ENCODE measurements around the gene LCP2. TPM values are rescaled to one million over a fixed set of nuclear protein-coding genes. Genes with fewer than 3 reads are reported as not detected.

Gene LCP2
- total and polyA plus RNA-seq, 2 of the 8 experiments (the other 6 are each of a cell fraction or from before 2014, with no cell fraction given) = 0.26 to 0.33 TPM

GRCh38 chr5:170288151-170288550, 9.4 kb downstream of the LCP2 start (continued):
- TF ChIP-seq CHD7 (IDR thresholded peaks at IDR 0.05; ENCODE audit: insufficient replicate concordance, low read length) (no peak), KDM5A (IDR thresholded peaks at IDR 0.05; ENCODE audit: low read length) (no peak), EZH2 (IDR thresholded peaks at IDR 0.05; ENCODE audit: low read depth, low read length, severe bottlenecking) (no peak), FOSL1 (IDR thresholded peaks at IDR 0.05; ENCODE audit: insufficient read depth, low read depth, low read length) (no peak), GABPA (IDR thresholded peaks at IDR 0.05; ENCODE audit: borderline replicate concordance, insufficient read depth, low read length) (no peak), CHD1 (IDR thresholded peaks at IDR 0.05; ENCODE audit: low read depth, low read length) (no peak), JUND (IDR thresholded peaks at IDR 0.05; ENCODE audit: low read length) (no peak)

Measured in H1 (cell line).